B cell (primary cell): Measurements from ENCODE around the gene RNLS. TPM values are rescaled to one million over a fixed set of nuclear protein-coding genes. Genes with fewer than 3 reads are reported as not detected.

Experiments
- ATAC-seq: fragments of 200-7000 bp; cut with Tn5 transposase; one replicate; pipeline ENCODE4 v1.10.0; 2021; ENCODE audit warnings: low read depth, mild to moderate bottlenecking, moderate number of reproducible peaks, moderate library complexity
- CTCF ChIA-PET: fragments of 350-600 bp; sonication (Branson Sonifier 250); formaldehyde crosslinking; loops from one replicate; lab custom pipeline; 2021; ENCODE audit warnings: antibody characterized with exemption, inconsistent platforms; lab: Charles Lee
- POLR2A ChIA-PET: fragments of 350-600 bp; sonication (Branson Sonifier 250); formaldehyde crosslinking; loops from one replicate; lab custom pipeline; 2021; ENCODE audit warnings: antibody characterized with exemption; lab: Charles Lee
- DNase-seq: peaks from one replicate; pipeline ENCODE4 v3.0.0; 2013
- H2AFZ ChIP-seq: 2 replicates; pipeline ENCODE4 v1.6.1; 2012; ENCODE audit warnings: mild to moderate bottlenecking, low read depth, low read length; ENCODE audit not compliant: insufficient read depth, poor library complexity, severe bottlenecking
- H3K27ac ChIP-seq, 2 donors: 1 replicate in 1 of 2; 2 replicates in 1 of 2; pipeline ENCODE4 v1.5.1; 2012 to 2013; ENCODE audit warnings: low read length in 2 of 2, mild to moderate bottlenecking in 2 of 2, moderate library complexity in 1 of 2
- H3K27me3 ChIP-seq, 4 experiments: fragments of 200-600 bp in 1 of 4; sonication (generic) in 1 of 4; replicated peaks in 1 of 4; 1 replicate in 2 of 4; 2 replicates in 2 of 4; pipeline versions ENCODE4 v1.6.1 to v1.7.0; 2013 to 2016; ENCODE audit warnings: low read length in 3 of 4, mild to moderate bottlenecking in 2 of 4, mixed read lengths in 1 of 4, moderate library complexity in 1 of 4; ENCODE audit not compliant: insufficient read depth in 4 of 4, control insufficient read depth in 3 of 4; ENCODE audit errors: control extremely low read depth in 1 of 4
- H3K36me3 ChIP-seq, 2 experiments: replicated peaks in 1 of 2; 1 replicate in 1 of 2; 2 replicates in 1 of 2; pipeline versions ENCODE4 v1.6.1 to v1.7.1; 2013; ENCODE audit warnings: low read length in 1 of 2; ENCODE audit not compliant: insufficient read depth in 2 of 2, control insufficient read depth in 1 of 2; ENCODE audit errors: control extremely low read depth in 1 of 2, extremely low read depth in 1 of 2
- H3K4me1 ChIP-seq, 2 donors: fragments of 200-600 bp in 1 of 2; sonication (generic) in 1 of 2; 1 replicate in 1 of 2; 2 replicates in 1 of 2; pipeline versions ENCODE4 v1.5.1 to v1.6.1; 2013 to 2017; ENCODE audit warnings: low read length in 2 of 2; ENCODE audit not compliant: control insufficient read depth in 2 of 2, insufficient read depth in 2 of 2
- H3K4me2 ChIP-seq: replicated peaks from 2 replicates; pipeline ENCODE3; 2012; ENCODE audit warnings: mild to moderate bottlenecking, low read depth, low read length; ENCODE audit not compliant: poor library complexity, severe bottlenecking
- H3K4me3 ChIP-seq, 5 experiments: fragments of 200-600 bp in 1 of 5; sonication (generic) in 1 of 5; 1 replicate in 3 of 5; 2 replicates in 2 of 5; pipeline versions ENCODE4 v1.5.1 to v1.7.0; 2011 to 2016; ENCODE audit warnings: low read length in 4 of 5, mild to moderate bottlenecking in 4 of 5, low read depth in 2 of 5, control low read depth in 1 of 5, moderate library complexity in 1 of 5; ENCODE audit not compliant: insufficient read depth in 1 of 5; ENCODE audit errors: control extremely low read depth in 1 of 5, extremely low read depth in 1 of 5
- H3K79me2 ChIP-seq: fragments of 200-600 bp; sonication (generic); one replicate; pipeline ENCODE4 v1.6.0; 2016; ENCODE audit warnings: low read length; ENCODE audit not compliant: control insufficient read depth, insufficient read depth
- H3K9ac ChIP-seq: fragments of 200-600 bp; sonication (generic); 2 replicates; pipeline ENCODE4 v1.6.1; 2017; ENCODE audit warnings: mild to moderate bottlenecking, low read length, moderate library complexity
- H3K9me3 ChIP-seq, 3 donors: one replicate each; pipeline versions ENCODE4 v1.6.1 to v1.7.1; 2013; ENCODE audit warnings: low read length in 2 of 3; ENCODE audit not compliant: control insufficient read depth in 2 of 3, insufficient read depth in 1 of 3; ENCODE audit errors: control extremely low read depth in 1 of 3
- H4K20me1 ChIP-seq: 2 replicates; pipeline ENCODE4 v1.6.0; 2012; ENCODE audit warnings: mild to moderate bottlenecking, low read length; ENCODE audit not compliant: insufficient read depth, control insufficient read depth, poor library complexity, severe bottlenecking
- H3K27ac Mint-ChIP-seq: one replicate; pipeline ENCODE4 v1.8.0; 2021; ENCODE audit warnings: mixed read lengths
- H3K27me3 Mint-ChIP-seq: one replicate; pipeline ENCODE4 v1.8.0; 2021; ENCODE audit warnings: mixed read lengths
- H3K4me1 Mint-ChIP-seq: one replicate; pipeline ENCODE4 v1.8.0; 2021; ENCODE audit warnings: mixed read lengths
- H3K4me3 Mint-ChIP-seq: one replicate; pipeline ENCODE4 v1.8.0; 2021; ENCODE audit warnings: mixed read lengths
- H3K9me3 Mint-ChIP-seq: one replicate; pipeline ENCODE4 v1.8.0; 2022; ENCODE audit warnings: mixed read lengths; ENCODE audit not compliant: insufficient read depth
- CTCF ChIP-seq: fragments of 200-600 bp; IDR thresholded peaks from one replicate; pipeline ENCODE4 v1.8.0; 2022; ENCODE audit warnings: antibody characterized with exemption, mild to moderate bottlenecking
- EZH2 ChIP-seq: IDR thresholded peaks from 2 replicates; pipeline ENCODE4 v1.6.1; 2012; ENCODE audit warnings: borderline replicate concordance, low read depth, mild to moderate bottlenecking, moderate library complexity, low read length; ENCODE audit not compliant: insufficient read depth, poor library complexity, severe bottlenecking
- WGBS: methylation state at CpG from one replicate; pipeline ENCODE4 v1.1.5; 2013; ENCODE audit warnings: missing lambda C conversion rate; ENCODE audit not compliant: insufficient coverage; 5-methylcytosine and 5-hydroxymethylcytosine counted together
- intact Hi-C: fragments of 100-400 bp; cut with micrococcal nuclease; formaldehyde crosslinking; loops from one replicate; pipeline ENCODE4 v1.10.0; 2022
- polyA plus RNA-seq: library from polyadenylated mRNA; depleted of rRNA; stranded (reverse); fragments of >200 nt; gene quantifications from 2 replicates; pipeline ENCODE4 v1.2.3, GENCODE V29; 2012
- total RNA-seq, 2 donors: library from RNA; stranded (reverse); fragments of 120-200 nt in 1 of 2; gene quantifications; 1 replicate in 1 of 2; 2 replicates in 1 of 2; pipeline versions ENCODE4 v1.2.3 to v1.2.4, GENCODE V29; 2013 to 2022

Gene RNLS
- total and polyA plus RNA-seq, 2 donors (not counting 1 experiment from before 2014, with no cell fraction given) = 3.5 to 7.5 TPM

GRCh38 chr10:88522715-88523114, 60.4 kb downstream of the RNLS start:
- Mint-ChIP-seq H3K9me3 (no peaks in the 10 kb centered on the region), H3K27ac (no peak overlapping the region), H3K4me3 (no peak overlapping the region), H3K4me1 (no peaks in the 10 kb centered on the region), H3K27me3 (no peaks in the 10 kb centered on the region)
- no peaks in the 10 kb centered on the region for H3K9me3 ChIP-seq
- H3K4me2 ChIP-seq = no peak overlapping the region
- ChIA-PET POLR2A (no interaction called here), CTCF (no interaction called here)
- DNase-seq (no peak), ATAC-seq (no peak)
- no peaks in the 10 kb centered on the region for H3K4me1 ChIP-seq
- H3K27me3 ChIP-seq = no peaks in the 10 kb centered on the region
- no peak overlapping the region for H2AFZ ChIP-seq
- WGBS = 86% methylated on average over 1 of the region's 1 CpG
- no peaks in the 10 kb centered on the region for H4K20me1 ChIP-seq
- H3K79me2 ChIP-seq = no peaks in the 10 kb centered on the region
- no peak overlapping the region for H3K9ac ChIP-seq
- H3K27ac ChIP-seq = no peak overlapping the region
- no peak overlapping the region for H3K4me3 ChIP-seq
- intact Hi-C loops = no loop called here
- TF ChIP-seq CTCF (no peak), EZH2 (no peak)
- no peaks in the 10 kb centered on the region for H3K36me3 ChIP-seq

GRCh38 chr10:88521791-88522190, 61.3 kb downstream of the RNLS start:
- WGBS = no CpG with 5 or more reads among the region's 1 CpG
- Histone ChIP-seq H3K9me3 (no peaks in the 10 kb centered on the region), H3K27me3 (no peaks in the 10 kb centered on the region), H4K20me1 (no peaks in the 10 kb centered on the region), H3K4me3 (no peak overlapping the region), H2AFZ (no peak overlapping the region), H3K36me3 (no peaks in the 10 kb centered on the region), H3K4me2 (no peak overlapping the region), H3K27ac (no peak overlapping the region), H3K9ac (no peak overlapping the region), H3K4me1 (no peaks in the 10 kb centered on the region), H3K79me2 (no peaks in the 10 kb centered on the region)
- CTCF ChIA-PET = interaction anchor here (1.3 kb wide), 1 partner anchor 18 kb away, joined by 3 read pairs; no protein-coding TSS in a partner anchor
- H3K9me3 Mint-ChIP-seq = no peaks in the 10 kb centered on the region
- H3K4me3 Mint-ChIP-seq = no peak overlapping the region
- no peaks in the 10 kb centered on the region for H3K4me1 Mint-ChIP-seq
- POLR2A ChIA-PET = no interaction called here
- no peak overlapping the region for H3K27ac Mint-ChIP-seq
- no peak for TF ChIP-seq CTCF
- TF ChIP-seq EZH2 = no peak
- intact Hi-C loops = no loop called here
- ATAC-seq (no peak), DNase-seq (no peak)
- H3K27me3 Mint-ChIP-seq = no peaks in the 10 kb centered on the region
